SH-SY5Y (cell line): ENCODE measurements around the gene TRAF3.

ENCODE experiments used
- GATA2 ChIP-seq: IDR thresholded peaks from 2 replicates; pipeline ENCODE4 v1.6.1; 2011; ENCODE audit warnings: mild to moderate bottlenecking, low read depth, low read length
- GATA3 ChIP-seq: IDR thresholded peaks from 2 replicates; pipeline ENCODE4 v1.6.1; 2011; ENCODE audit warnings: low read depth, mild to moderate bottlenecking, low read length, moderate library complexity

TRAF3 gene

GRCh38 chr14:102739190-102739469 is 38.1 kb upstream of the TRAF3 start:
- TF ChIP-seq GATA3 = no peak
- TF ChIP-seq GATA2 = no peak

GRCh38 chr14:102746634-102747438 is 30.4 kb upstream of the TRAF3 start:
- TF ChIP-seq GATA3 (no peak), GATA2 (no peak)

GRCh38 chr14:102748806-102749205 is 28.4 kb upstream of the TRAF3 start:
- no peak for TF ChIP-seq GATA2

DNA sequence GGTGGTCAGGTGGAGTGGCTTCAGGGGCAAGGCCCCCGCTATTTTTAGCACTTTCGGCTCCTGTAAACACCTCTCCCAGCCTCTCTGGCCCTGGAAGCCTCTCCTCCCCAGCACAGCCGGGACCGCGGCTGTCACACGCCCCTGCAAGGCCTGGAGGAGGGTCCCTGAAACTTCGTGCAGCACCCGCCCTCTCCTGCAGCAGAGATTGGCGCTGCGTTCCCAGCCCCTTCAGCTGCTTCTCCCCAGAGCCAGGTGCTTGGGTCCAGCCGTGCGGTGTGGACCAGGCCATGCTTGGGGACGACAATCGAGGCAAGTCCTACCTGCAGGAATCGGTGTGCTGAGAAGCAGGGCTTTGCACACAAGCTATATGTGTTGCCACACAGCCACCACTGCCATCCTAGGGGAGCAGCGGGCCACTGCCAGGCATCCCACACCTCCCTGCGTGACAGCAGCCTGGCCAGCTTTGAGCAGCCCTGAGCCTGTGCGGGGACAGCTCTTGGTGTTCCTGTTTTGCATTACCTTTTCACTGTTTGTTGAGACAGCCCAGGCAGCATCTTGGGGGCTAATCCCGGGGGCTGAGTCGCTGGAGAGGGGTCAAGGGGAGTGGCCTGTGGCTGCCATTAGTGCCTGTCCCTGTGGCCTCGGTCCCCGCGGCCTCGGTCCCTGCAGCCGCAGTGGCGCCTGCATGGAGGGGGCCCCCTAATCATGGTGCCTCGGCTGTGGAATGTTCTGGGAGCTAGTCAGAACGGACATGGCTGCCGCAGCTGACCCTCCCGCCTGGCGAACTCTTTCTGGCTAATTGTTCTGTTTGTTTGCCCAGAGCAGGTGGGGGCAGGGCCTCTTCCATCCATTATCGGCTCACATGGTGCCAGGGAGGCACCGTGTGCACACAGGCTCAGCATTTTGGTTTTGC is 27.6 kb upstream of the TRAF3 start:
- TF ChIP-seq GATA3 (no peak), GATA2 (no peak)

- TF ChIP-seq GATA3 = no peak
- no peak for TF ChIP-seq GATA2
Measured at GRCh38 chr14:102750376-102750775, 26.9 kb upstream of the TRAF3 start.

GRCh38 chr14:102751088-102751487 is 26.2 kb upstream of the TRAF3 start:
- no peak for TF ChIP-seq GATA3
- no peak for TF ChIP-seq GATA2

- TF ChIP-seq GATA2 = no peak
- TF ChIP-seq GATA3 = no peak
Measured at GRCh38 chr14:102752239-102752847, 24.9 kb upstream of the TRAF3 start.

- TF ChIP-seq GATA3 (no peak), GATA2 (no peak)
Measured at GRCh38 chr14:102754370-102755262, 22.6 kb upstream of the TRAF3 start.

GRCh38 chr14:102757646-102758045 is 19.6 kb upstream of the TRAF3 start:
- no peak for TF ChIP-seq GATA2
- TF ChIP-seq GATA3 = no peak

DNA sequence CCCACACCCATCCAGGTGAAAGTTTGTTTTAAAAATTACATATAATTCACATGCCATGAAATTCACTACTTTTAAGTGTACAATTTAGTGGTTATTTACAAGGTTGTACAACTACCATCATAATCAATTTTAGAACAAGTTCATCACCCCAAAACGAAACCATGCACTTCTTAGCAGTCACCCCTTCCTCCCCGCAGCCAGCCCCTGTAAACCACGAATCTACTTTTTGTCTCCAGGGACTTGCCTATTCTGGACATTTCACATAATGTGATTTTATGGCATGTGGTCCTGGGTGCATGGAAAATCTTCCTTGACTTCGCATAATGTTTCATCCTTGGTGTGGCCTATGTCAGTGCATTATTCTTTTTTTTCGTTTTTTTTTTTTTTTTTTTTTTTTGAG is 19.2 kb upstream of the TRAF3 start:
- no peak for TF ChIP-seq GATA2
- no peak for TF ChIP-seq GATA3

- TF ChIP-seq GATA3 = no peak
- no peak for TF ChIP-seq GATA2
Measured at GRCh38 chr14:102759456-102760187, 17.6 kb upstream of the TRAF3 start.

- TF ChIP-seq GATA3 (no peak), GATA2 (no peak)
Measured at GRCh38 chr14:102760496-102761193, 16.6 kb upstream of the TRAF3 start.
